GM23338 (cell line): ENCODE measurements around the gene FRMD4A. TPM values are rescaled to one million over a fixed set of nuclear protein-coding genes. Genes with fewer than 3 reads are reported as not detected.

Experiments used
- ATAC-seq: fragments of 200-7000 bp; cut with Tn5 transposase; 3 replicates; pipeline ENCODE4 v1.9.1; 2020
- DNase-seq: peaks from one replicate; pipeline ENCODE4 v3.0.0-alpha.2; 2015; ENCODE audit warnings: low spot score
- H2AFZ ChIP-seq: fragments of 200-600 bp; sonication (generic); 2 replicates; pipeline ENCODE4 v1.8.0; 2016; ENCODE audit warnings: antibody characterized with exemption, mild to moderate bottlenecking, moderate library complexity
- H3F3A ChIP-seq: fragments of 200-600 bp; sonication (generic); replicated peaks from 2 replicates; pipeline ENCODE4 v1.8.0; 2017; ENCODE audit warnings: antibody characterized with exemption, mixed run types, low read depth
- H3K27ac ChIP-seq: fragments of 200-600 bp; sonication (generic); 2 replicates; pipeline ENCODE4 v1.6.1; 2016; ENCODE audit warnings: low read depth
- H3K27me3 ChIP-seq: fragments of 200-600 bp; sonication (generic); 2 replicates; pipeline ENCODE4 v1.8.0; 2016; ENCODE audit warnings: mild to moderate bottlenecking, mixed run types, moderate library complexity; ENCODE audit not compliant: insufficient read depth
- H3K36me3 ChIP-seq: fragments of 200-600 bp; sonication (generic); 2 replicates; pipeline ENCODE4 v1.8.0; 2016; ENCODE audit warnings: mild to moderate bottlenecking; ENCODE audit not compliant: insufficient read depth
- H3K4me1 ChIP-seq: fragments of 200-600 bp; sonication (generic); 2 replicates; pipeline ENCODE4 v1.8.0; 2016; ENCODE audit warnings: mild to moderate bottlenecking, moderate library complexity; ENCODE audit not compliant: insufficient read depth
- H3K4me2 ChIP-seq: fragments of 200-600 bp; sonication (generic); 2 replicates; pipeline ENCODE4 v1.7.1; 2017; ENCODE audit warnings: mixed run types
- H3K4me3 ChIP-seq: fragments of 200-600 bp; sonication (generic); 2 replicates; pipeline ENCODE4 v1.6.1; 2016; ENCODE audit warnings: mixed run types
- H3K79me2 ChIP-seq: fragments of 200-600 bp; sonication (generic); replicated peaks from 2 replicates; pipeline ENCODE4 v1.8.0; 2017; ENCODE audit warnings: mild to moderate bottlenecking; ENCODE audit not compliant: insufficient read depth
- H3K9me2 ChIP-seq: fragments of 200-600 bp; sonication (generic); 2 replicates; pipeline ENCODE4 v1.8.0; 2017; ENCODE audit not compliant: insufficient read depth
- H4K20me1 ChIP-seq: fragments of 200-600 bp; sonication (generic); replicated peaks from 2 replicates; pipeline ENCODE4 v1.8.0; 2017; ENCODE audit warnings: mild to moderate bottlenecking; ENCODE audit not compliant: insufficient read depth
- H3K27ac Mint-ChIP-seq: 2 replicates; pipeline ENCODE4 v1.8.0; 2020; ENCODE audit warnings: inconsistent platforms, mild to moderate bottlenecking, moderate library complexity, mixed read lengths
- H3K27me3 Mint-ChIP-seq: 3 replicates; pipeline ENCODE4 v1.8.0; 2022; ENCODE audit warnings: low read depth, mild to moderate bottlenecking, moderate library complexity, mixed read lengths, inconsistent platforms; ENCODE audit not compliant: insufficient read depth, poor library complexity
- H3K36me3 Mint-ChIP-seq: 3 replicates; pipeline ENCODE4 v1.8.0; 2021; ENCODE audit warnings: low read depth, mild to moderate bottlenecking, inconsistent platforms, moderate library complexity, mixed read lengths
- H3K4me1 Mint-ChIP-seq: 3 replicates; pipeline ENCODE4 v1.8.0; 2020; ENCODE audit warnings: mild to moderate bottlenecking, inconsistent platforms, mixed read lengths
- H3K4me3 Mint-ChIP-seq: 3 replicates; pipeline ENCODE4 v1.8.0; 2021; ENCODE audit warnings: moderate library complexity, mild to moderate bottlenecking, inconsistent platforms, mixed read lengths
- H3K9me3 Mint-ChIP-seq: 3 replicates; pipeline ENCODE4 v1.8.0; 2020; ENCODE audit warnings: moderate library complexity, mild to moderate bottlenecking, inconsistent platforms, mixed read lengths
- EZH2 ChIP-seq: fragments of 200-600 bp; sonication (generic); IDR thresholded peaks from one replicate; pipeline ENCODE4 v1.8.0; 2017; ENCODE audit warnings: antibody characterized with exemption, mild to moderate bottlenecking, low read depth; ENCODE audit not compliant: unreplicated experiment
- NANOG ChIP-seq: IDR thresholded peaks from 2 replicates; pipeline ENCODE4 v1.6.1; 2016; ENCODE audit warnings: antibody characterized with exemption, borderline replicate concordance
- REST ChIP-seq: IDR thresholded peaks from one replicate; pipeline ENCODE4 v1.6.1; 2018; ENCODE audit warnings: antibody characterized with exemption; ENCODE audit not compliant: unreplicated experiment
- STAT1 ChIP-seq: IDR thresholded peaks from one replicate; pipeline ENCODE4 v1.6.1; 2016; ENCODE audit warnings: antibody characterized with exemption; ENCODE audit not compliant: unreplicated experiment
- ZNF331 ChIP-seq: fragments of 250-450 bp; sonication (Bioruptor Pico); IDR thresholded peaks from 2 replicates; pipeline ENCODE4 v1.5.0; 2020; ENCODE audit warnings: low read depth, mild to moderate bottlenecking, moderate library complexity
- ZNF462 ChIP-seq: fragments of 250-450 bp; sonication (Bioruptor Pico); IDR thresholded peaks from 2 replicates; pipeline ENCODE4 v1.5.0; 2020; ENCODE audit warnings: mild to moderate bottlenecking, moderate library complexity
- polyA plus RNA-seq: library from polyadenylated mRNA; unstranded; fragments of >200 nt; fragmentation: Nextera tagmentation; extraction: Ambion mirVana; gene quantifications from 2 replicates; pipeline ENCODE4 v1.2.1, GENCODE V29; 2016
- total RNA-seq: library from RNA; depleted of rRNA; stranded (reverse); fragments of >200 nt; shearing (Covaris generic); gene quantifications from 2 replicates; pipeline ENCODE4 v1.2.3, GENCODE V29; 2014

FRMD4A gene
- total and polyA plus RNA-seq, 2 experiments from 2014 or later, result 14.0 to 20.1 TPM

DNA sequence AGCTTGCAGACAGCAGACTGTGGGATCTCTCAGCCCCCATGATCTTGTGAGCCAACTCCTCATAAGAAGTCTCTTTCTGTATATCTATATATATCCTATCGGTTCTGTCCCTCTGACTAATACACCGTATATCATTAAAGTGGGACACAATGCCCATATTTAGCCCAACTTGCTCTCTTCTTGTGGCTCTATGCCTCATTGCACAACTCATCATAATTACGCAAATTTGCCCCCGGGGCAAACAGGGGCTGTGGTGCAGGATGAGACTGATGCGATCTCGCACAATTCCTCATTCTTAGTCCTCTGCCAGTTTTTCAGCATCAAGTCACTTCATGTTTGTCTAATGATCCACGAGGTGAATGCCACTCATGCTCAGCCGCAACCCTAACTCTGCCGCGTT, 560.8 kb downstream of the FRMD4A start (continued):
- no peak for TF ChIP-seq ZNF462 (CRISPR knock-in tag)
- no peak for TF ChIP-seq REST
- TF ChIP-seq ZNF331 (CRISPR knock-in tag), result no peak
- no peak for TF ChIP-seq STAT1

GRCh38 chr10:13767676-13768178, 563.0 kb downstream of the FRMD4A start:
- H2AFZ ChIP-seq, result no peak overlapping the region
- H3F3A ChIP-seq, result no peaks in the 10 kb centered on the region
- no peak for DNase-seq
- no peaks in the 10 kb centered on the region for H4K20me1 ChIP-seq
- Mint-ChIP-seq H3K27me3 (peaks cover 1% of the 10 kb centered on the region), H3K4me1 (peaks cover 3% of the 10 kb centered on the region), H3K27ac (no peak overlapping the region), H3K36me3 (no peaks in the 10 kb centered on the region), H3K4me3 (no peak overlapping the region), H3K9me3 (no peaks in the 10 kb centered on the region)
- H3K4me3 ChIP-seq, result no peak overlapping the region
- H3K36me3 ChIP-seq, result no peaks in the 10 kb centered on the region
- H3K79me2 ChIP-seq, result no peaks in the 10 kb centered on the region
- H3K27me3 ChIP-seq, result no peaks in the 10 kb centered on the region
- no peak overlapping the region for H3K4me2 ChIP-seq
- no peak for ATAC-seq
- peaks cover 12% of the 10 kb centered on the region; the same call in 1 of the 2 replicates for H3K9me2 ChIP-seq
- H3K27ac ChIP-seq, result no peak overlapping the region
- H3K4me1 ChIP-seq, result 0 out of 2 replicates have a peak, but pooled peaks cover 5% of the 10 kb centered on the region
- TF ChIP-seq ZNF462 (CRISPR knock-in tag) (no peak), EZH2 (no peak), NANOG (no peak)
